Sigmoid colon (tissue), 7 donors: ENCODE results near the gene NLRX1. TPM values are rescaled to one million over a fixed set of nuclear protein-coding genes. Genes with fewer than 3 reads are reported as not detected.

ENCODE experiments used
- DNase-seq: peaks from one replicate; pipeline ENCODE4 v3.0.0-alpha.2; 2019
- H3K27ac ChIP-seq, 4 donors: fragments of 200-600 bp; sonication (generic); one replicate each; pipeline ENCODE4 v1.5.1; 2016 to 2019; ENCODE audit warnings: mild to moderate bottlenecking in 1 of 4
- H3K27me3 ChIP-seq, 3 donors: fragments of 200-600 bp; sonication (generic); one replicate each; pipeline ENCODE4 v1.5.1; 2019; ENCODE audit warnings: mild to moderate bottlenecking in 1 of 3
- H3K36me3 ChIP-seq, 4 donors: fragments of 200-600 bp; sonication (generic); one replicate each; pipeline ENCODE4 v1.5.1; 2016 to 2019
- H3K4me1 ChIP-seq, 4 donors: fragments of 200-600 bp; sonication (generic); one replicate each; pipeline ENCODE4 v1.5.1; 2017 to 2019
- H3K4me3 ChIP-seq, 4 donors: fragments of 200-600 bp; sonication (generic); one replicate each; pipeline ENCODE4 v1.5.1; 2017 to 2019; ENCODE audit warnings: mild to moderate bottlenecking in 2 of 4, moderate library complexity in 1 of 4
- H3K9me3 ChIP-seq, 4 donors: fragments of 200-600 bp in 3 of 4; sonication (generic) in 3 of 4; one replicate each; pipeline versions ENCODE4 v1.5.1 to v1.6.1; 2013 to 2019
- EP300 ChIP-seq, 4 donors: sonication (generic); formaldehyde crosslinking; IDR thresholded peaks; one replicate each; pipeline ENCODE4 v1.6.1; 2017; ENCODE audit warnings: antibody characterized with exemption in 4 of 4
- POLR2A ChIP-seq, 2 donors: fragments of 450-650 bp; IDR thresholded peaks; one replicate each; pipeline ENCODE4 v1.6.1; 2016; ENCODE audit warnings: antibody characterized with exemption in 2 of 2, mild to moderate bottlenecking in 2 of 2, moderate library complexity in 2 of 2
- POLR2AphosphoS5 ChIP-seq, 4 donors: sonication (generic); formaldehyde crosslinking; IDR thresholded peaks; one replicate each; pipeline ENCODE4 v1.6.1; 2017; ENCODE audit warnings: antibody characterized with exemption in 4 of 4
- WGBS, 2 donors: extraction: QIAGEN DNeasy Blood & Tissue Kit; methylation state at CpG; one replicate each; pipeline ENCODE4 v1.1.7; 2013; 5-methylcytosine and 5-hydroxymethylcytosine counted together
- intact Hi-C: fragments of 100-400 bp; cut with DNase I; formaldehyde crosslinking; loops from one replicate; pipeline ENCODE4 v1.15.1; 2023
- polyA plus RNA-seq, 3 donors: library from polyadenylated mRNA; stranded (reverse); fragments of 200-250 nt; gene quantifications; one replicate each; pipeline ENCODE4 v1.2.3, GENCODE V29; 2013
- total RNA-seq, 4 donors: library from RNA; depleted of rRNA; stranded (reverse); fragments of >200 nt; gene quantifications; one replicate each; pipeline ENCODE4 v1.1.0, GENCODE V29; 2016
- TF ChIP-seq, protein P1 (sequence below), 4 experiments: fragments of 450-650 bp in 3 of 4; fragments of 200-600 bp in 1 of 4; IDR thresholded peaks; one replicate each; pipeline ENCODE4 v1.5.1; 2016 to 2019; ENCODE audit warnings: antibody characterized with exemption in 4 of 4, mild to moderate bottlenecking in 3 of 4, moderate library complexity in 2 of 4
- donor health status: healthy with polysubstance abuse.
- donor health status: Bipolar disorder and iron deficiency.
- donor health status: healthy.

The NLRX1 gene, protein sequence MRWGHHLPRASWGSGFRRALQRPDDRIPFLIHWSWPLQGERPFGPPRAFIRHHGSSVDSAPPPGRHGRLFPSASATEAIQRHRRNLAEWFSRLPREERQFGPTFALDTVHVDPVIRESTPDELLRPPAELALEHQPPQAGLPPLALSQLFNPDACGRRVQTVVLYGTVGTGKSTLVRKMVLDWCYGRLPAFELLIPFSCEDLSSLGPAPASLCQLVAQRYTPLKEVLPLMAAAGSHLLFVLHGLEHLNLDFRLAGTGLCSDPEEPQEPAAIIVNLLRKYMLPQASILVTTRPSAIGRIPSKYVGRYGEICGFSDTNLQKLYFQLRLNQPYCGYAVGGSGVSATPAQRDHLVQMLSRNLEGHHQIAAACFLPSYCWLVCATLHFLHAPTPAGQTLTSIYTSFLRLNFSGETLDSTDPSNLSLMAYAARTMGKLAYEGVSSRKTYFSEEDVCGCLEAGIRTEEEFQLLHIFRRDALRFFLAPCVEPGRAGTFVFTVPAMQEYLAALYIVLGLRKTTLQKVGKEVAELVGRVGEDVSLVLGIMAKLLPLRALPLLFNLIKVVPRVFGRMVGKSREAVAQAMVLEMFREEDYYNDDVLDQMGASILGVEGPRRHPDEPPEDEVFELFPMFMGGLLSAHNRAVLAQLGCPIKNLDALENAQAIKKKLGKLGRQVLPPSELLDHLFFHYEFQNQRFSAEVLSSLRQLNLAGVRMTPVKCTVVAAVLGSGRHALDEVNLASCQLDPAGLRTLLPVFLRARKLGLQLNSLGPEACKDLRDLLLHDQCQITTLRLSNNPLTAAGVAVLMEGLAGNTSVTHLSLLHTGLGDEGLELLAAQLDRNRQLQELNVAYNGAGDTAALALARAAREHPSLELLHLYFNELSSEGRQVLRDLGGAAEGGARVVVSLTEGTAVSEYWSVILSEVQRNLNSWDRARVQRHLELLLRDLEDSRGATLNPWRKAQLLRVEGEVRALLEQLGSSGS
- 10 to 100 TPM; 10.7 to 21.9 (median 12.6) TPM for total RNA-seq
- polyA plus RNA-seq = 1 to 10 TPM; 3.9 to 9.3 (median 4.2) TPM

DNA sequence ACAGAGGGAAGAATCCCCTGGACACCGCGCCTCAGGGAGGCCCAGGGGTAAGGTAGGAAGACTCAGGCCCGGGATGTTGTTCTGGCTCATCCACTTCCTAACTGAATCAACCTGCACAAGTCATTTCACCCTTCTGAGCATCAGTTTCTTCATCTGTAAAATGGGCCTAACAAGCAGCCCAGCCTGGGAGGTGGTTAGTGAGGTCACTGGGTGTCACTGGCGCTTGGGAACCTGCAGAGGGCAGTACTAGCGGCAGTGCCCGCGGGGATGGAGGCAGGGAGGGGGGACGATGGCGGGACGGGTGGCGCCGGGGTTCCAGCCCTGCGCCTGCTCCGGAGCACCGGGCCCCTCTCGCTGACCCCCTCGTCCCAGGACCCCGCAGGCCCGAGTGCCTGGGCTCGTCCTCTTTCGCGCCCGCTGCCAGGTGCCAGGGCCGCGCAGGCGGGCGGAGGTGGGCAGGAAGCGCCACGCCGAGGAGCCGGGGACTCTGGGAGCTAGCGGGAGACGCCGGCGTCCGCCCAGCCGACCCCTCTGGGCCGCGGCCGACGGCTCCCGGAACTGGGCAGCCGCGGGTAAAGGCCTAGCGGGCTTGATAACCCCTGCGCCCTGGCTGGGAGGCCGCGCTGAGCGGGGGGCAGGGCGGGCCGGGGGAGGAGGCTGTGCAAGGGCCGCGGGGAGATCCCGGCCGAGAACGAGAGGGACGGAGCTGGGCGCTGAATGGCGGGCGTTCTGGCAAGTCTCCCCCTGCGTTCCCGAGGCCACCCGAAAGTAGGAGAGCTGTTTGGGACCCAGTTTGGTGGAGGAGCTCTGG lies at the start of gene NLRX1:
Gene NLRX1 (plus strand): TSS at position 255 of the 811 bp plus-strand sequence. CDS start 2,679 bp downstream, outside the sequence.
- Histone ChIP-seq H3K27ac (peak within 1 kb of the TSS; percentile 95 to 99 (median 98)), H3K4me3 (peak within 1 kb of the TSS; percentile 79 to 99 (median 94)), H3K27me3 (no peaks in the 10 kb centered on the region), H3K9me3 (no peaks in the 10 kb centered on the region), H3K36me3 (peaks cover 0 to 14% (median 0%) of the 10 kb centered on the region in 4 donors), H3K4me1 (peaks cover 0 to 9% (median 5%) of the 10 kb centered on the region in 4 donors)
- TF ChIP-seq, protein P1, sequence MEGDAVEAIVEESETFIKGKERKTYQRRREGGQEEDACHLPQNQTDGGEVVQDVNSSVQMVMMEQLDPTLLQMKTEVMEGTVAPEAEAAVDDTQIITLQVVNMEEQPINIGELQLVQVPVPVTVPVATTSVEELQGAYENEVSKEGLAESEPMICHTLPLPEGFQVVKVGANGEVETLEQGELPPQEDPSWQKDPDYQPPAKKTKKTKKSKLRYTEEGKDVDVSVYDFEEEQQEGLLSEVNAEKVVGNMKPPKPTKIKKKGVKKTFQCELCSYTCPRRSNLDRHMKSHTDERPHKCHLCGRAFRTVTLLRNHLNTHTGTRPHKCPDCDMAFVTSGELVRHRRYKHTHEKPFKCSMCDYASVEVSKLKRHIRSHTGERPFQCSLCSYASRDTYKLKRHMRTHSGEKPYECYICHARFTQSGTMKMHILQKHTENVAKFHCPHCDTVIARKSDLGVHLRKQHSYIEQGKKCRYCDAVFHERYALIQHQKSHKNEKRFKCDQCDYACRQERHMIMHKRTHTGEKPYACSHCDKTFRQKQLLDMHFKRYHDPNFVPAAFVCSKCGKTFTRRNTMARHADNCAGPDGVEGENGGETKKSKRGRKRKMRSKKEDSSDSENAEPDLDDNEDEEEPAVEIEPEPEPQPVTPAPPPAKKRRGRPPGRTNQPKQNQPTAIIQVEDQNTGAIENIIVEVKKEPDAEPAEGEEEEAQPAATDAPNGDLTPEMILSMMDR (IDR thresholded peaks at IDR 0.05) = peak; percentile 85 to 92 (median 89)
- TF ChIP-seq POLR2A (IDR thresholded peaks at IDR 0.05) (peak; percentile 69 to 71), POLR2AphosphoS5 (IDR thresholded peaks at IDR 0.05) (peak; percentile 77 to 91 (median 81)), EP300 (IDR thresholded peaks at IDR 0.05) (no peak)
- intact Hi-C loops = loop anchor here (1.0 to 2.0 kb wide), 3 partner anchors 28 to 152 kb away; partner anchors contain the start of gene CBL
- 4% methylated on average over 63 of the region's 63 CpGs for WGBS, 2 donors
- DNase-seq = peak; percentile 93

DNA sequence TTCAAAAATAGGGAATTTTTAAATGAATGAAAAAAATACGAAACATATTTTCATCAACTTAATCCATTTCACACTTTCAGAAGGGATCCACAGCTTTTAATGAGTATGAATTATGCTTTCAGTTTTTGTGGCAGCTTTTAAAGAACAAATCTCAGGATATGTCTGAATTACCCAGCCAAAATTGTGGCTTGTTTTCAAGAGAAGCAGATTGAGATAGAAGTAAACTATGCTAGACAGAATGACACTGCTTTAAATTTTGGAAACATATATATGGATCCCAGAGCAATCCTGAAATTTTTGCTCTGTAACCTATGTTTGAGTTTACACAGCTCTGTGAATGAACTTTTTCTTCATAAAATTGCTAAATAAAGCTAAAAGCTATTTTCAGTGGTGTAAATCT lies 49.6 kb upstream of the NLRX1 start:
- intact Hi-C loops = no loop called here
- DNase-seq = no peak
- 98 to 99% methylated on average over 1 of the region's 1 CpG for WGBS, 2 donors
- peaks cover 0 to 19% (median 17%) of the 10 kb centered on the region in 4 donors for H3K4me1 ChIP-seq
- no peak overlapping the region for H3K27ac ChIP-seq
- TF ChIP-seq POLR2AphosphoS5 (IDR thresholded peaks at IDR 0.05) (no peak), EP300 (IDR thresholded peaks at IDR 0.05) (no peak), POLR2A (IDR thresholded peaks at IDR 0.05) (no peak)
- TF ChIP-seq, protein P1 (IDR thresholded peaks at IDR 0.05) = no peak
- H3K9me3 ChIP-seq = no peaks in the 10 kb centered on the region
- peaks cover 3 to 28% (median 11%) of the 10 kb centered on the region in 4 donors for H3K36me3 ChIP-seq
- no peak overlapping the region for H3K4me3 ChIP-seq
- H3K27me3 ChIP-seq = no peaks in the 10 kb centered on the region

DNA sequence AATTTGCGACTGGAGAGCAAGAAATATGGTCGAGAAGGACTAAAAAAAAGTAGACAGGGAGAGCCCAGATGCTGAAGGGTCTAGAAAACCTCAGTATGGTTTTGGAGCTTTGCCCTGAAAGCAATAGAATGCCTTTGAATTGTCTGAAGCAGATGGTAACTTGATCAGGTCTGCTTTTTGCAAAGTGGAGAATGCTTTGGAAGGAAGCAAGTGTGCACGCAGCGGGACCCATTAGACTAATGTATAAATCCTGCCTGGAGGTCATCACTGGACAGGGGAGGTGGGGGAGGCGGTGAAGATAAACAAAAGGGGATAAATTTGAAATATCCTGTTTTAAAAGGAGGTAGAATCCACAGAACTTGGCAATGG lies 47.9 kb upstream of the NLRX1 start:
- Histone ChIP-seq H3K9me3 (no peaks in the 10 kb centered on the region), H3K27ac (peak overlapping the region; percentile 79 to 90 (median 84)), H3K4me1 (peaks cover 0 to 19% (median 17%) of the 10 kb centered on the region in 4 donors), H3K27me3 (no peaks in the 10 kb centered on the region), H3K4me3 (peak overlapping the region; percentile 68 to 88 (median 80)), H3K36me3 (peaks cover 0 to 26% (median 12%) of the 10 kb centered on the region in 4 donors)
- intact Hi-C loops = loop anchor here (2.0 kb wide), 1 partner anchor 14 kb away; the partner anchor contains the start of gene C2CD2L
- no peak for TF ChIP-seq POLR2AphosphoS5 (IDR thresholded peaks at IDR 0.05)
- TF ChIP-seq, protein P1 (IDR thresholded peaks at IDR 0.05) = no peak
- no peak for TF ChIP-seq POLR2A (IDR thresholded peaks at IDR 0.05)
- TF ChIP-seq EP300 (IDR thresholded peaks at IDR 0.05) = no peak
- 10 to 40% methylated on average over 5 of the region's 5 CpGs for WGBS, 2 donors
- no peak for DNase-seq
